ENCODE data around the gene STON1.
"Not testable (repeated sequence)": the region's sequence is repeated elsewhere in the genome, so short reads cannot be mapped to it uniquely, and the experiment has no call there.

Gene STON1

GRCh38 chr2:48540237-48540935 lies 10.4 kb downstream of the STON1 start:
- TF ChIP-seq POU2F2 (IDR thresholded peaks at IDR 0.05; ENCODE audit: low read depth, low read length) (no peak), POLR2A (IDR thresholded peaks at IDR 0.05; ENCODE audit: low read depth, low read length) (no peak), POLR2AphosphoS5 (IDR thresholded peaks at IDR 0.05; ENCODE audit: low read depth, low read length) (no peak), SPI1 (IDR thresholded peaks at IDR 0.05; ENCODE audit: low read depth, low read length) (no peak)
- FAIRE-seq (no peak), DNase-seq (ENCODE audit: insufficient read length, low spot score) (no peak)

GRCh38 chr2:48541666-48542389 lies 11.9 kb downstream of the STON1 start:
- FAIRE-seq: no peak
- no peak for DNase-seq (ENCODE audit: insufficient read length, low spot score)
- no peak for TF ChIP-seq POU2F2 (IDR thresholded peaks at IDR 0.05; ENCODE audit: low read depth, low read length)
- TF ChIP-seq SPI1 (IDR thresholded peaks at IDR 0.05; ENCODE audit: low read depth, low read length): no peak
- no peak for TF ChIP-seq POLR2A (IDR thresholded peaks at IDR 0.05; ENCODE audit: low read depth, low read length)
- no peak for TF ChIP-seq PAX5 (IDR thresholded peaks at IDR 0.05; ENCODE audit: insufficient read depth, low read length, severe bottlenecking)
- TF ChIP-seq TAF1 (IDR thresholded peaks at IDR 0.05; ENCODE audit: low read depth, low read length): no peak
- no peak for TF ChIP-seq POLR2AphosphoS5 (IDR thresholded peaks at IDR 0.05; ENCODE audit: low read depth, low read length)

GRCh38 chr2:48543895-48544294 lies 13.9 kb downstream of the STON1 start:
- TF ChIP-seq POU2F2 (IDR thresholded peaks at IDR 0.05; ENCODE audit: low read depth, low read length): no peak
- no peak for TF ChIP-seq PAX5 (IDR thresholded peaks at IDR 0.05; ENCODE audit: insufficient read depth, low read length, severe bottlenecking)
- no peak for TF ChIP-seq POLR2AphosphoS5 (IDR thresholded peaks at IDR 0.05; ENCODE audit: low read depth, low read length)
- TF ChIP-seq TAF1 (IDR thresholded peaks at IDR 0.05; ENCODE audit: low read depth, low read length): no peak
- TF ChIP-seq SPI1 (IDR thresholded peaks at IDR 0.05; ENCODE audit: low read depth, low read length): no peak
- no peak for TF ChIP-seq POLR2A (IDR thresholded peaks at IDR 0.05; ENCODE audit: low read depth, low read length)
- no peak for DNase-seq (ENCODE audit: insufficient read length, low spot score)
- FAIRE-seq: no peak

- TF ChIP-seq SPI1 (IDR thresholded peaks at IDR 0.05; ENCODE audit: low read depth, low read length) (no peak), POLR2A (IDR thresholded peaks at IDR 0.05; ENCODE audit: low read depth, low read length) (no peak), TAF1 (IDR thresholded peaks at IDR 0.05; ENCODE audit: low read depth, low read length) (no peak), POLR2AphosphoS5 (IDR thresholded peaks at IDR 0.05; ENCODE audit: low read depth, low read length) (no peak), PAX5 (IDR thresholded peaks at IDR 0.05; ENCODE audit: insufficient read depth, low read length, severe bottlenecking) (no peak), POU2F2 (IDR thresholded peaks at IDR 0.05; ENCODE audit: low read depth, low read length) (no peak)
- no peak for FAIRE-seq
- no peak for DNase-seq (ENCODE audit: insufficient read length, low spot score)
These were observed 15.3 kb downstream of the STON1 start for GRCh38 chr2:48545244-48545643.

- DNase-seq (ENCODE audit: insufficient read length, low spot score) (no peak), FAIRE-seq (no peak)
- TF ChIP-seq TAF1 (IDR thresholded peaks at IDR 0.05; ENCODE audit: low read depth, low read length): no peak
- no peak for TF ChIP-seq POLR2AphosphoS5 (IDR thresholded peaks at IDR 0.05; ENCODE audit: low read depth, low read length)
- no peak for TF ChIP-seq SPI1 (IDR thresholded peaks at IDR 0.05; ENCODE audit: low read depth, low read length)
- no peak for TF ChIP-seq PAX5 (IDR thresholded peaks at IDR 0.05; ENCODE audit: insufficient read depth, low read length, severe bottlenecking)
- TF ChIP-seq POU2F2 (IDR thresholded peaks at IDR 0.05; ENCODE audit: low read depth, low read length): no peak
- TF ChIP-seq POLR2A (IDR thresholded peaks at IDR 0.05; ENCODE audit: low read depth, low read length): no peak
These were observed 18.9 kb downstream of the STON1 start for GRCh38 chr2:48548840-48549239.

- FAIRE-seq (no peak), DNase-seq (ENCODE audit: insufficient read length, low spot score) (no peak)
- TF ChIP-seq TAF1 (IDR thresholded peaks at IDR 0.05; ENCODE audit: low read depth, low read length) (no peak), PAX5 (IDR thresholded peaks at IDR 0.05; ENCODE audit: insufficient read depth, low read length, severe bottlenecking) (no peak), POU2F2 (IDR thresholded peaks at IDR 0.05; ENCODE audit: low read depth, low read length) (no peak), POLR2A (IDR thresholded peaks at IDR 0.05; ENCODE audit: low read depth, low read length) (no peak), POLR2AphosphoS5 (IDR thresholded peaks at IDR 0.05; ENCODE audit: low read depth, low read length) (no peak), SPI1 (IDR thresholded peaks at IDR 0.05; ENCODE audit: low read depth, low read length) (no peak)
These were observed 20.0 kb downstream of the STON1 start for GRCh38 chr2:48549972-48550371.

- no peak for DNase-seq (ENCODE audit: insufficient read length, low spot score)
- TF ChIP-seq TAF1 (IDR thresholded peaks at IDR 0.05; ENCODE audit: low read depth, low read length) (no peak), POU2F2 (IDR thresholded peaks at IDR 0.05; ENCODE audit: low read depth, low read length) (no peak)
- no peak for FAIRE-seq
These were observed 21.6 kb downstream of the STON1 start for GRCh38 chr2:48551548-48551947.

- DNase-seq (ENCODE audit: insufficient read length, low spot score); FAIRE-seq: not testable (repeated sequence)
These were observed 25.1 kb downstream of the STON1 start for GRCh38 chr2:48555071-48555470.

- DNase-seq (ENCODE audit: insufficient read length, low spot score) (no peak), FAIRE-seq (no peak)
- TF ChIP-seq POLR2AphosphoS5 (IDR thresholded peaks at IDR 0.05; ENCODE audit: low read depth, low read length): no peak
- TF ChIP-seq SPI1 (IDR thresholded peaks at IDR 0.05; ENCODE audit: low read depth, low read length): no peak
- no peak for TF ChIP-seq PAX5 (IDR thresholded peaks at IDR 0.05; ENCODE audit: insufficient read depth, low read length, severe bottlenecking)
- no peak for TF ChIP-seq POLR2A (IDR thresholded peaks at IDR 0.05; ENCODE audit: low read depth, low read length)
- no peak for TF ChIP-seq TAF1 (IDR thresholded peaks at IDR 0.05; ENCODE audit: low read depth, low read length)
- no peak for TF ChIP-seq POU2F2 (IDR thresholded peaks at IDR 0.05; ENCODE audit: low read depth, low read length)
These were observed 28.5 kb downstream of the STON1 start for GRCh38 chr2:48558456-48558855.

All from GM12891 (cell line).